Thoracic aorta (tissue), 2 donors: ENCODE results near the gene IGLL5. TPM values are rescaled to one million over a fixed set of nuclear protein-coding genes. Genes with fewer than 3 reads are reported as not detected.

ENCODE experiments used
- ATAC-seq: fragments of 150-250 bp; one replicate; pipeline ENCODE4 v1.8.0; 2017; ENCODE audit warnings: low read depth; ENCODE audit not compliant: insufficient number of reproducible peaks, low FRiP score
- DNase-seq: peaks from one replicate; pipeline ENCODE4 v3.0.0-alpha.2; 2020; ENCODE audit warnings: low spot score
- H3K27ac ChIP-seq, 2 donors: fragments of 200-600 bp; sonication (generic); 1 replicate in 1 of 2; 2 replicates in 1 of 2; pipeline ENCODE4 v1.5.1; 2016; ENCODE audit warnings: mild to moderate bottlenecking in 2 of 2, moderate library complexity in 2 of 2
- H3K27me3 ChIP-seq: fragments of 200-600 bp; sonication (generic); replicated peaks from 2 replicates; pipeline ENCODE4 v1.6.0; 2016; ENCODE audit warnings: mild to moderate bottlenecking; ENCODE audit not compliant: insufficient read depth
- H3K36me3 ChIP-seq: fragments of 200-600 bp; sonication (generic); one replicate; pipeline ENCODE4 v1.5.1; 2016
- H3K4me1 ChIP-seq, 2 donors: fragments of 200-600 bp; sonication (generic); 1 replicate in 1 of 2; 2 replicates in 1 of 2; pipeline versions ENCODE4 v1.5.1 to v1.6.0; 2016; ENCODE audit warnings: low read depth in 2 of 2, mild to moderate bottlenecking in 1 of 2; ENCODE audit not compliant: control insufficient read depth in 1 of 2
- H3K4me3 ChIP-seq: fragments of 200-600 bp; sonication (generic); 2 replicates; pipeline ENCODE4 v1.5.1; 2016; ENCODE audit warnings: mild to moderate bottlenecking
- H3K9me3 ChIP-seq: fragments of 200-600 bp; sonication (generic); 2 replicates; pipeline ENCODE4 v1.5.1; 2016
- CTCF ChIP-seq: fragments of 200-600 bp; sonication (generic); IDR thresholded peaks from one replicate; pipeline ENCODE4 v1.5.1; 2019; ENCODE audit warnings: antibody characterized with exemption
- total RNA-seq, 2 donors: library from RNA; depleted of rRNA; stranded (reverse); fragments of >200 nt; gene quantifications; one replicate each; pipeline versions ENCODE4 v1.1.0 to v1.2.3, GENCODE V29; 2016

Gene IGLL5
- total RNA-seq, 2 donors from 2014 or later: 4.3 TPM; not detected in 1

DNA sequence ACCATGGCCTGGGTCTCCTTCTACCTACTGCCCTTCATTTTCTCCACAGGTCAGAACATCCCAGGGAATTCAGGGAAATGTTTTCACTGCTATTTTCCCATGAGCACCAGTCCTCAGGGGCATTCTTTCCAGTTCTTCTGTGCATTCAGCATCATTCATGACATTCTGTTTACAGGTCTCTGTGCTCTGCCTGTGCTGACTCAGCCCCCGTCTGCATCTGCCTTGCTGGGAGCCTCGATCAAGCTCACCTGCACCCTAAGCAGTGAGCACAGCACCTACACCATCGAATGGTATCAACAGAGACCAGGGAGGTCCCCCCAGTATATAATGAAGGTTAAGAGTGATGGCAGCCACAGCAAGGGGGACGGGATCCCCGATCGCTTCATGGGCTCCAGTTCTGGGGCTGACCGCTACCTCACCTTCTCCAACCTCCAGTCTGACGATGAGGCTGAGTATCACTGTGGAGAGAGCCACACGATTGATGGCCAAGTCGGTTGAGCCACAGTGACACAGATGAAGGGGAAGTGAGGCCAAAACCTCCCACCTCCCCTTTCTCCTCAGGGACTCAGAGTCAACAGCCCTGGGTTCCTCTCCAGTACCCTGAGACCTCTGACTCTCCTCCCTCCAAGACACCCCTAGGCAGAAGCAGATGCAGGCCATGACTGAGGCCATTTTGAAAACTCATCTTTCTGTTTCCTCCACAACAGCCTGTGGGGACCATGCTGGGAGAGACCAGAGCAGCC, 15.9 kb upstream of the IGLL5 start:
- no peaks in the 10 kb centered on the region for H3K27me3 ChIP-seq
- TF ChIP-seq CTCF: no peak
- H3K27ac ChIP-seq: no peak overlapping the region
- H3K9me3 ChIP-seq: no peaks in the 10 kb centered on the region
- H3K4me1 ChIP-seq: no peaks in the 10 kb centered on the region
- no peaks in the 10 kb centered on the region for H3K36me3 ChIP-seq
- ATAC-seq (no peak), DNase-seq (no peak)
- no peak overlapping the region for H3K4me3 ChIP-seq

DNA sequence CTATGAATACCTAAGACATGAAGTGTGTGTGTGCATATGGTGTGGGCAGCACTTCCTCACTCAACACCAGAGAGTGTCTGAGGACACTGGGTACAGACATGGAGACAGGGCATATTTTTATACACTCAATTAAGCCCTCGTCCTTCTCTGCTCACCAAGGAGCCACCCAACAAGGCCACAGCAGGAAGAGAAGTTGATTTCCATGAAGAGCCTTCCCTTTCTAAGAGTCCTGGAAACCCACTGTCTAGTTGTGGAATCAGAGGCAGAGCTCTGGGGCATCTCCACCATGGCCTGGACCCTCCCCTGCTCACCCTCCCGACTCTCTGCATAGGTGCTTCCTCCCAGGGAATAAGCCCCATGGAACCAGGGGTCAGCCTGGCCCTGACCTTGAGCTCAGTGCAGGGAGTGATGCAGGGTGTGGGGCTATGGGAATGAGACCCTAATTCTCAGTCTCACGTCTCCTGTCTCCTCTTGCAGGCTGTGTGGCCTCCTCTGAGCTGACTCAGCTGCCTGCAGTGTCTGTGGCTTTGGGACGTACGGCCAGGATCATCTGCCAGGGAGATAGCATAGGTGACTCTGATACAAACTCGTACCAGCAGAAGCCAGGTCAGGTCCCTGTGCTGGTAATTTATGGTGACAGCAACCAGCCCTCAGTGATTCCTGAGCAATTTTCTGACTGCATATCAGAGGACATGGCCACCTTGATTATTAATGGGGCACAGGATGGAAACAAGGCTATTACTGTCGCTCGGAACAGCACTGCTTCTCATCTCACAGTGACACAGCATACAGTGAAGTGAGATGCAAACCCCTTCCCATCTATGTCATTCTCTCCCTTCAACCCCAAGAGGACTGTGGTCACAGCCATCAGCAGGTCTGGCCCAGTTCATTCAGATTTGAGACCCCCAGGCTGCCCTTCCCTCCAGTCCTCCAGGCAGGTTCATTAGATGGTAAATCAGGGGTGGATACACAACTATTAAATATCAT, 14.6 kb upstream of the IGLL5 start:
- Histone ChIP-seq H3K4me3 (no peak overlapping the region), H3K4me1 (no peaks in the 10 kb centered on the region), H3K36me3 (no peaks in the 10 kb centered on the region), H3K27ac (no peak overlapping the region), H3K27me3 (no peaks in the 10 kb centered on the region), H3K9me3 (no peaks in the 10 kb centered on the region)
- no peak for TF ChIP-seq CTCF
- DNase-seq (no peak), ATAC-seq (no peak)

GRCh38 chr22:22877523-22878210, 9.9 kb upstream of the IGLL5 start:
- Histone ChIP-seq H3K36me3 (no peaks in the 10 kb centered on the region), H3K27ac (no peak overlapping the region), H3K9me3 (no peaks in the 10 kb centered on the region), H3K4me1 (no peaks in the 10 kb centered on the region), H3K4me3 (no peak overlapping the region), H3K27me3 (no peaks in the 10 kb centered on the region)
- DNase-seq: no peak
- TF ChIP-seq CTCF: no peak
- ATAC-seq: no peak

GRCh38 chr22:22878211-22878570, 9.4 kb upstream of the IGLL5 start:
- Histone ChIP-seq H3K27me3 (no peaks in the 10 kb centered on the region), H3K27ac (no peak overlapping the region), H3K4me1 (no peaks in the 10 kb centered on the region), H3K4me3 (no peak overlapping the region), H3K9me3 (no peaks in the 10 kb centered on the region), H3K36me3 (no peaks in the 10 kb centered on the region)
- ATAC-seq (no peak), DNase-seq (no peak)
- TF ChIP-seq CTCF: no peak
